K562 (cell line): ENCODE measurements around the gene SH2D4B. TPM values are rescaled to one million over a fixed set of nuclear protein-coding genes. Genes with fewer than 3 reads are reported as not detected.

Experiments used
- ATAC-seq: fragments of 200-7000 bp; cut with Tn5 transposase; 3 replicates; pipeline ENCODE4 v1.9.1; 2020; ENCODE audit warnings: moderate library complexity
- BruUV-seq: library from RNA; stranded (reverse); fragments of 400-500 nt; replicated peaks from 2 replicates; lab custom pipeline; 2021; lab: Mats Ljungman, UMichigan
- CTCF ChIA-PET: fragments of 300-600 bp; formaldehyde crosslinking; extraction: SDS; loops from one replicate; lab custom pipeline; 2021; ENCODE audit warnings: low intra/inter-chr PET ratio; lab: Yijun Ruan, JAX
- POLR2A ChIA-PET: fragments of 300-600, 350-650 bp; sonication (Branson Sonifier 250); formaldehyde crosslinking; extraction: SDS; loops from one replicate; lab custom pipeline; 2021; ENCODE audit warnings: antibody characterized with exemption, inconsistent platforms; lab: Yijun Ruan, JAX
- DNase-seq, 4 experiments: peaks; one replicate each; pipeline versions ENCODE4 v3.0.0 to v3.0.0-alpha.2; 2011 to 2018; ENCODE audit warnings: low spot score in 3 of 4, mixed read lengths in 3 of 4; ENCODE audit errors: extremely low read depth in 1 of 4
- FAIRE-seq: peaks from 2 replicates; lab custom pipeline; 2011; peaks lifted over from hg19 to GRCh38; lab: Jason Lieb, UNC
- H2AFZ ChIP-seq: 2 replicates; pipeline ENCODE4 v1.6.0; 2011; ENCODE audit warnings: low read depth, low read length, control low read depth, inconsistent platforms
- H3K27ac ChIP-seq: fragments of 200-600 bp; 3 replicates; pipeline ENCODE4 v1.8.0; 2011; ENCODE audit warnings: low read depth, mild to moderate bottlenecking, control low read depth, inconsistent platforms, low read length, moderate library complexity, mixed read lengths; ENCODE audit errors: extremely low read depth
- H3K27me3 ChIP-seq, 2 experiments: fragments of 300-600 bp in 1 of 2; 2 replicates in 1 of 2; 3 replicates in 1 of 2; pipeline versions ENCODE4 v1.6.0 to v1.8.0; 2011; ENCODE audit warnings: inconsistent platforms in 2 of 2, low read length in 2 of 2, mild to moderate bottlenecking in 1 of 2, mixed read lengths in 1 of 2, moderate library complexity in 1 of 2; ENCODE audit not compliant: control insufficient read depth in 2 of 2, insufficient read depth in 2 of 2
- H3K36me3 ChIP-seq: fragments of 300-600 bp; 3 replicates; pipeline ENCODE4 v1.8.0; 2011; ENCODE audit warnings: mild to moderate bottlenecking, low read length, inconsistent platforms; ENCODE audit not compliant: control insufficient read depth, insufficient read depth
- H3K4me1 ChIP-seq, 2 experiments: fragments of 200-600 bp in 1 of 2; replicated peaks in 1 of 2; 2 replicates in 1 of 2; 3 replicates in 1 of 2; pipeline versions ENCODE4 v1.5.1 to v1.8.0; 2011; ENCODE audit warnings: inconsistent platforms in 2 of 2, low read length in 2 of 2, mild to moderate bottlenecking in 1 of 2, mixed read lengths in 1 of 2, moderate library complexity in 1 of 2; ENCODE audit not compliant: control insufficient read depth in 2 of 2, insufficient read depth in 2 of 2
- H3K4me2 ChIP-seq: 2 replicates; pipeline ENCODE4 v1.6.1; 2011; ENCODE audit warnings: low read length, control low read depth, inconsistent platforms, mixed read lengths; ENCODE audit not compliant: insufficient read depth
- H3K4me3 ChIP-seq: fragments of 200-600 bp; sonication (generic), shearing (Covaris generic); 2 replicates; pipeline ENCODE4 v1.5.1; 2016; ENCODE audit warnings: control low read depth, inconsistent platforms
- H3K79me2 ChIP-seq: fragments of 200-600 bp; 3 replicates; pipeline ENCODE4 v1.8.0; 2011; ENCODE audit warnings: low read length, inconsistent platforms; ENCODE audit not compliant: control insufficient read depth, insufficient read depth
- H3K9ac ChIP-seq, 2 experiments: 2 replicates each; pipeline versions ENCODE4 v1.6.0 to v1.6.1; 2011; ENCODE audit warnings: low read depth in 2 of 2, low read length in 2 of 2, control low read depth in 1 of 2, inconsistent platforms in 1 of 2, mild to moderate bottlenecking in 1 of 2, mixed read lengths in 1 of 2; ENCODE audit not compliant: insufficient read depth in 1 of 2
- H3K9me1 ChIP-seq: one replicate; pipeline ENCODE4 v1.6.0; 2011; ENCODE audit warnings: inconsistent platforms, mild to moderate bottlenecking, low read length, moderate library complexity; ENCODE audit not compliant: control insufficient read depth, insufficient read depth
- H3K9me3 ChIP-seq: replicated peaks from 2 replicates; pipeline ENCODE4 v1.5.1; 2011; ENCODE audit warnings: low read depth, low read length, inconsistent platforms; ENCODE audit not compliant: control insufficient read depth, insufficient read depth
- H4K20me1 ChIP-seq: replicated peaks from 2 replicates; pipeline ENCODE4 v1.6.1; 2011; ENCODE audit warnings: low read length, inconsistent platforms, mixed read lengths; ENCODE audit not compliant: control insufficient read depth, insufficient read depth
- DACH1 ChIP-seq: fragments of 450-650 bp; IDR thresholded peaks from 2 replicates; pipeline ENCODE4 v1.6.1; 2018; ENCODE audit not compliant: partially characterized antibody
- NFXL1 ChIP-seq: fragments of 450-650 bp; formaldehyde crosslinking; IDR thresholded peaks from 2 replicates; pipeline ENCODE4 v1.4.0; 2021; ENCODE audit warnings: mild to moderate bottlenecking
- PCBP1 ChIP-seq: fragments of 200-400 bp; formaldehyde crosslinking; IDR thresholded peaks from 2 replicates; pipeline ENCODE4 v1.6.1; 2018; ENCODE audit warnings: mild to moderate bottlenecking, low read depth, low read length; ENCODE audit not compliant: poor library complexity, severe bottlenecking
- TOE1 ChIP-seq, 2 experiments: fragments of 450-650 bp in 1 of 2; sonication (generic) in 1 of 2; formaldehyde crosslinking in 1 of 2; IDR thresholded peaks; 2 replicates each; pipeline versions ENCODE4 v1.7.1 to v1.8.0; 2016 to 2022; ENCODE audit warnings: borderline replicate concordance in 2 of 2, mild to moderate bottlenecking in 2 of 2, antibody characterized with exemption in 1 of 2, inconsistent platforms in 1 of 2, low read depth in 1 of 2, missing genetic modification reagents in 1 of 2, moderate library complexity in 1 of 2
- WGBS: fragments of 100-300 bp; shearing (Covaris generic); methylation state at CpG from one replicate; pipeline ENCODE4 v1.1.6; 2016; ENCODE audit warnings: low coverage, mixed read lengths; ENCODE audit not compliant: insufficient coverage; ENCODE audit errors: missing lambda C conversion rate; 5-methylcytosine and 5-hydroxymethylcytosine counted together
- in situ Hi-C: fragments of 300-500 bp; cut with MboI; formaldehyde crosslinking; loops from 4 replicates; pipeline ENCODE4 v1.15.0; 2018; ENCODE audit warnings: inconsistent platforms, mixed read lengths
- intact Hi-C: fragments of 100-400 bp; cut with micrococcal nuclease; formaldehyde crosslinking; loops from 2 replicates; pipeline ENCODE4 v1.14.2; 2022
- polyA plus RNA-seq, 8 experiments: library from polyadenylated mRNA; depleted of rRNA in 4 of 8; stranded (reverse) in 5 of 8; unstranded in 3 of 8; fragments of >200 nt; fragmentation: Nextera tagmentation in 2 of 8; fragmentation: Illumina TruSeq in 1 of 8; extraction: Ambion mirVana in 2 of 8; extraction: Trizol in 1 of 8; gene quantifications; 2 replicates each; pipeline versions ENCODE4 v1.2.1 to v1.2.3, GENCODE V29; 2011 to 2014; ENCODE audit warnings: inconsistent platforms in 1 of 8, missing spikeins in 1 of 8
- total RNA-seq, 7 experiments: library from RNA; depleted of rRNA in 6 of 7; stranded (reverse); fragments of >200 nt in 6 of 7; fragmentation: Illumina TruSeq in 2 of 7; extraction: Trizol in 2 of 7; gene quantifications; 2 replicates each; pipeline versions ENCODE4 v1.2.1 to v1.2.3, GENCODE V29; 2011 to 2021; ENCODE audit warnings: low replicate concordance in 1 of 7
- TF ChIP-seq, protein P1 (sequence below), 3 experiments: IDR thresholded peaks in 2 of 3; conservative IDR thresholded peaks in 1 of 3; 2 replicates each; pipeline ENCODE4 v1.5.1; 2011 to 2012; ENCODE audit warnings: low read length in 3 of 3, mild to moderate bottlenecking in 3 of 3, control low read depth in 2 of 3, improper control_type of control experiment in 1 of 3, inconsistent platforms in 1 of 3, low read depth in 1 of 3, mixed read lengths in 1 of 3, moderate library complexity in 1 of 3; ENCODE audit not compliant: insufficient read depth in 2 of 3

SH2D4B gene
- total and polyA plus RNA-seq, 9 of the 15 experiments (the other 6 are each of a cell fraction or from before 2014, with no cell fraction given): 0.03 to 0.14 (median 0.04) TPM; not detected in 4

DNA sequence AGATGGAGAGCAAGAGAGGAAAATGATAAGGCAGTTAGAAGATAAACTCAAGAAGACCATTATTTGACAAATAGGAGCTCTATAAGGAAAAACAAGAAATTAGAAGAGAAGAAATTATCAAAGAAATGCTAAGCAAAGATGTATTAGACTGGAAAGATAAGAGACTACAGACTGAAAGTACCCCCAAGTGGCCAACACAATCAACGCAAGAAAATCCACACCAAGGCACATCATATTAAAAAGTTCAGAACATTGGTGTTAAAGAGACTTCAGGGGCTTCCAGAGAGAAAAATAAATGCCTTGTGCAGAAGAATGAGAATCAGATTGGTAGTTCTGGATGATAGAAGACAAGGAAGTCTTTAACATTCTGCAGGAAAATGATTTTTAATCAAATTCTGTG is 46.0 kb downstream of the SH2D4B start:
- ATAC-seq (no peak), FAIRE-seq (no peak), DNase-seq (no peak)
- no peak overlapping the region for H3K27ac ChIP-seq
- H3K9me3 ChIP-seq: no peaks in the 10 kb centered on the region; the same call in 1 of the 2 replicates
- no peak overlapping the region for H3K9ac ChIP-seq
- POLR2A ChIA-PET: interaction anchor here (0.7 to 1.5 kb wide), 2 partner anchors 10 to 1297 kb away, joined by 3 read pairs; no protein-coding TSS in a partner anchor
- no peaks in the 10 kb centered on the region for H3K79me2 ChIP-seq
- H3K4me3 ChIP-seq: no peak overlapping the region
- CTCF ChIA-PET: no interaction called here
- intact Hi-C loops (no loop called here), in situ Hi-C loops (no loop called here)
- H2AFZ ChIP-seq: no peak overlapping the region
- no TSS peak for BruUV-seq
- H4K20me1 ChIP-seq: no peaks in the 10 kb centered on the region
- H3K4me1 ChIP-seq: peaks cover 0 to 6% of the 10 kb centered on the region in 2 experiments; a peak in 1 of 5 replicates
- WGBS: 4% methylated on average over 1 of the region's 1 CpG
- H3K9me1 ChIP-seq: no peaks in the 10 kb centered on the region
- TF ChIP-seq DACH1 (no peak), PCBP1 (no peak), TOE1 (IDR thresholded peaks at IDR 0.05; ENCODE audit: borderline replicate concordance) (no peak), TOE1 (CRISPR knock-in tag; IDR thresholded peaks at IDR 0.05; ENCODE audit: borderline replicate concordance, low read depth) (no peak), NFXL1 (CRISPR knock-in tag) (no peak)
- TF ChIP-seq, protein P1, sequence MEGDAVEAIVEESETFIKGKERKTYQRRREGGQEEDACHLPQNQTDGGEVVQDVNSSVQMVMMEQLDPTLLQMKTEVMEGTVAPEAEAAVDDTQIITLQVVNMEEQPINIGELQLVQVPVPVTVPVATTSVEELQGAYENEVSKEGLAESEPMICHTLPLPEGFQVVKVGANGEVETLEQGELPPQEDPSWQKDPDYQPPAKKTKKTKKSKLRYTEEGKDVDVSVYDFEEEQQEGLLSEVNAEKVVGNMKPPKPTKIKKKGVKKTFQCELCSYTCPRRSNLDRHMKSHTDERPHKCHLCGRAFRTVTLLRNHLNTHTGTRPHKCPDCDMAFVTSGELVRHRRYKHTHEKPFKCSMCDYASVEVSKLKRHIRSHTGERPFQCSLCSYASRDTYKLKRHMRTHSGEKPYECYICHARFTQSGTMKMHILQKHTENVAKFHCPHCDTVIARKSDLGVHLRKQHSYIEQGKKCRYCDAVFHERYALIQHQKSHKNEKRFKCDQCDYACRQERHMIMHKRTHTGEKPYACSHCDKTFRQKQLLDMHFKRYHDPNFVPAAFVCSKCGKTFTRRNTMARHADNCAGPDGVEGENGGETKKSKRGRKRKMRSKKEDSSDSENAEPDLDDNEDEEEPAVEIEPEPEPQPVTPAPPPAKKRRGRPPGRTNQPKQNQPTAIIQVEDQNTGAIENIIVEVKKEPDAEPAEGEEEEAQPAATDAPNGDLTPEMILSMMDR (IDR thresholded peaks at IDR 0.05 in 2 of 3, conservative IDR thresholded peaks at IDR 0.05 in 1 of 3; ENCODE audit: insufficient read depth in 2 of 3, low read depth in 1 of 3, low read length in 3 of 3): peak in 1 of 3 experiments; percentile 11; a peak in 1 of 6 replicates
- H3K27me3 ChIP-seq: peaks cover 21 to 42% of the 10 kb centered on the region in 2 experiments
- H3K4me2 ChIP-seq: no peak overlapping the region
- no peaks in the 10 kb centered on the region for H3K36me3 ChIP-seq
